ENCODE measurements around the gene CHMP2B.

The CHMP2B gene

GRCh38 chr3:87227104-87227834 lies at the start of gene CHMP2B:
CHMP2B (plus strand) TSS chr3:87227309; CDS start chr3:87227523, 214 bp downstream.
- DNase-seq, result peak; percentile 88

GRCh38 chr3:87179642-87180041 lies 47.5 kb upstream of the CHMP2B start:
- no peak for DNase-seq

GRCh38 chr3:87181551-87181950 lies 45.6 kb upstream of the CHMP2B start:
- no peak for DNase-seq

- no peak for DNase-seq
These were observed 45.1 kb upstream of the CHMP2B start for GRCh38 chr3:87182023-87182422.

GRCh38 chr3:87186608-87187159 lies 40.4 kb upstream of the CHMP2B start:
- no peak for DNase-seq

- DNase-seq, result no peak
These were observed 35.9 kb upstream of the CHMP2B start for GRCh38 chr3:87191175-87191574.

GRCh38 chr3:87191641-87192040 lies 35.5 kb upstream of the CHMP2B start:
- no peak for DNase-seq

- DNase-seq, result no peak
These were observed 30.2 kb upstream of the CHMP2B start for GRCh38 chr3:87196879-87197278.

- no peak for DNase-seq
These were observed 29.6 kb upstream of the CHMP2B start for GRCh38 chr3:87197531-87197930.

- no peak for DNase-seq
These were observed 28.3 kb upstream of the CHMP2B start for GRCh38 chr3:87198774-87199173.

GRCh38 chr3:87199628-87200027 lies 27.5 kb upstream of the CHMP2B start:
- no peak for DNase-seq

GRCh38 chr3:87200060-87200647 lies 27.0 kb upstream of the CHMP2B start:
- no peak for DNase-seq

GRCh38 chr3:87201727-87202126 lies 25.4 kb upstream of the CHMP2B start:
- no peak for DNase-seq

- DNase-seq, result no peak
These were observed 23.3 kb upstream of the CHMP2B start for GRCh38 chr3:87203809-87204208.

- no peak for DNase-seq
These were observed 21.0 kb upstream of the CHMP2B start for GRCh38 chr3:87206070-87206469.

GRCh38 chr3:87206635-87207034 lies 20.5 kb upstream of the CHMP2B start:
- DNase-seq, result no peak

- DNase-seq, result no peak
These were observed 19.6 kb upstream of the CHMP2B start for GRCh38 chr3:87207460-87207859.

- no peak for DNase-seq
These were observed 18.0 kb upstream of the CHMP2B start for GRCh38 chr3:87209111-87209510.

GRCh38 chr3:87218560-87218959 lies 8.5 kb upstream of the CHMP2B start:
- no peak for DNase-seq

- DNase-seq, result no peak
These were observed 7.5 kb upstream of the CHMP2B start for GRCh38 chr3:87219611-87220010.

- DNase-seq, result no peak
These were observed 1.4 kb upstream of the CHMP2B start for GRCh38 chr3:87225659-87226058.

GRCh38 chr3:87227835-87228144 lies 681 bp downstream of the CHMP2B start:
- no peak for DNase-seq

- no peak for DNase-seq
These were observed 1.2 kb downstream of the CHMP2B start for GRCh38 chr3:87228316-87228715.

- DNase-seq, result no peak
These were observed 2.0 kb downstream of the CHMP2B start for GRCh38 chr3:87229113-87229512.

GRCh38 chr3:87233805-87234204 lies 6.7 kb downstream of the CHMP2B start:
- DNase-seq, result no peak
